Thyroid gland (tissue), 4 donors: ENCODE results near the gene PADI2.

Experiments used
- POLR2A ChIP-seq, 2 donors: fragments of 450-650 bp; IDR thresholded peaks; one replicate each; pipeline ENCODE4 v1.6.1; 2017; ENCODE audit warnings: antibody characterized with exemption in 2 of 2, mild to moderate bottlenecking in 2 of 2, moderate library complexity in 1 of 2
- TF ChIP-seq, protein P1 (sequence below), 6 experiments: fragments of 200-600 bp in 3 of 6; fragments of 450-650 bp in 3 of 6; sonication (generic) in 3 of 6; IDR thresholded peaks; one replicate each; pipeline ENCODE4 v1.5.1; 2016 to 2019; ENCODE audit warnings: antibody characterized with exemption in 6 of 6, mild to moderate bottlenecking in 2 of 6, inconsistent platforms in 1 of 6, moderate library complexity in 1 of 6

DNA sequence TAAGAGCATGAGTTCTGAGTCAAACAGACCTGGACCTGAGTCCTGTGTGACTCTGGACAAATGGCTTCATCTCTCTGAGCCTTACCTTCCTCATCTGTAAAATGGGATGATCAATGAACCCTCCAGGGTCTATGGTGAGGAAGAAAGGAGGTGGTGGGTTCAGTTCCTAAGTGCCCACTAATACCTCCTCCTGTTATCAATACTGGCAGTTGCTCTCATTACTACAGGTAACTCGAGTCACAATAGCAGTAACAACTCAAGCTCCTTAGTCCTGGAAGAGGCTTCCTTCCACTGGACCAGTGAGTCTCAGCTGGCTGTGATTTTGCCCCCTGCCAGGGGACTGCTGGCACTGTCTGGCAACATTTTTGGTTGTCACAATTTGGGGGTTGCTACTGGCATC lies 2.6 kb downstream of the PADI2 start:
- TF ChIP-seq, protein P1, sequence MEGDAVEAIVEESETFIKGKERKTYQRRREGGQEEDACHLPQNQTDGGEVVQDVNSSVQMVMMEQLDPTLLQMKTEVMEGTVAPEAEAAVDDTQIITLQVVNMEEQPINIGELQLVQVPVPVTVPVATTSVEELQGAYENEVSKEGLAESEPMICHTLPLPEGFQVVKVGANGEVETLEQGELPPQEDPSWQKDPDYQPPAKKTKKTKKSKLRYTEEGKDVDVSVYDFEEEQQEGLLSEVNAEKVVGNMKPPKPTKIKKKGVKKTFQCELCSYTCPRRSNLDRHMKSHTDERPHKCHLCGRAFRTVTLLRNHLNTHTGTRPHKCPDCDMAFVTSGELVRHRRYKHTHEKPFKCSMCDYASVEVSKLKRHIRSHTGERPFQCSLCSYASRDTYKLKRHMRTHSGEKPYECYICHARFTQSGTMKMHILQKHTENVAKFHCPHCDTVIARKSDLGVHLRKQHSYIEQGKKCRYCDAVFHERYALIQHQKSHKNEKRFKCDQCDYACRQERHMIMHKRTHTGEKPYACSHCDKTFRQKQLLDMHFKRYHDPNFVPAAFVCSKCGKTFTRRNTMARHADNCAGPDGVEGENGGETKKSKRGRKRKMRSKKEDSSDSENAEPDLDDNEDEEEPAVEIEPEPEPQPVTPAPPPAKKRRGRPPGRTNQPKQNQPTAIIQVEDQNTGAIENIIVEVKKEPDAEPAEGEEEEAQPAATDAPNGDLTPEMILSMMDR (IDR thresholded peaks at IDR 0.05): no peak
- no peak for TF ChIP-seq POLR2A (IDR thresholded peaks at IDR 0.05)
